Testis (tissue), 3 donors: ENCODE data around the gene NES. TPM values are rescaled to one million over a fixed set of nuclear protein-coding genes. Genes with fewer than 3 reads are reported as not detected.

Experiments used
- DNase-seq: peaks from one replicate; pipeline ENCODE4 v3.0.0-alpha.2; 2019
- H3K27ac ChIP-seq, 2 donors: fragments of 200-600 bp; sonication (generic); one replicate each; pipeline ENCODE4 v1.5.1; 2019
- H3K27me3 ChIP-seq: fragments of 200-600 bp; sonication (generic); one replicate; pipeline ENCODE4 v1.5.1; 2019
- H3K36me3 ChIP-seq: fragments of 200-600 bp; sonication (generic); one replicate; pipeline ENCODE4 v1.5.1; 2017; ENCODE audit warnings: low read depth; ENCODE audit errors: missing control alignments
- H3K4me1 ChIP-seq: fragments of 200-600 bp; sonication (generic); one replicate; pipeline ENCODE4 v1.5.1; 2019
- H3K4me3 ChIP-seq, 2 donors: fragments of 200-600 bp; sonication (generic); one replicate each; pipeline ENCODE4 v1.5.1; 2017 to 2019
- H3K9me3 ChIP-seq: fragments of 200-600 bp; sonication (generic); one replicate; pipeline ENCODE4 v1.5.1; 2017
- CTCF ChIP-seq, 3 experiments: fragments of 450-650 bp in 2 of 3; fragments of 200-600 bp in 1 of 3; sonication (generic) in 1 of 3; IDR thresholded peaks; one replicate each; pipeline ENCODE4 v1.5.1; 2016 to 2019; ENCODE audit warnings: antibody characterized with exemption in 3 of 3, mild to moderate bottlenecking in 2 of 3, moderate library complexity in 1 of 3
- POLR2A ChIP-seq: fragments of 450-650 bp; IDR thresholded peaks from one replicate; pipeline ENCODE4 v1.6.1; 2017; ENCODE audit warnings: antibody characterized with exemption, mild to moderate bottlenecking, moderate library complexity
- WGBS, 2 donors: methylation state at CpG; one replicate each; pipeline ENCODE4 v1.1.5; 2018; 5-methylcytosine and 5-hydroxymethylcytosine counted together
- intact Hi-C: fragments of 100-400 bp; cut with DNase I; formaldehyde crosslinking; loops from one replicate; pipeline ENCODE4 v1.15.1; 2023; ENCODE audit warnings: low total_unique reads
- polyA plus RNA-seq: library from polyadenylated mRNA; stranded (reverse); fragments of 350-450 nt; fragmentation: Illumina TruSeq; extraction: RNeasy Lipid Tissue Mini Kit (QIAGEN cat#74804); gene quantifications from one replicate; pipeline ENCODE4 v1.2.3, GENCODE V29; 2014; ENCODE audit warnings: low read depth, low replicate concordance; ENCODE audit not compliant: insufficient read depth
- total RNA-seq, 2 donors: library from RNA; depleted of rRNA; stranded (reverse); fragments of >200 nt; gene quantifications; one replicate each; pipeline ENCODE4 v1.2.3, GENCODE V29; 2016

Gene NES
- total and polyA plus RNA-seq, 3 donors from 2014 or later = 17.6 to 27.7 (median 20.7) TPM

- Histone ChIP-seq H3K4me3 (no peak overlapping the region), H3K27ac (no peak overlapping the region), H3K36me3 (no peaks in the 10 kb centered on the region), H3K27me3 (no peaks in the 10 kb centered on the region), H3K4me1 (peaks cover 20% of the 10 kb centered on the region), H3K9me3 (no peaks in the 10 kb centered on the region)
- intact Hi-C loops = no loop called here
- TF ChIP-seq POLR2A (no peak), CTCF (IDR thresholded peaks at IDR 0.05) (no peak)
- no peak for DNase-seq
- WGBS, 2 donors = 38 to 80% methylated on average over 1 to 2 of the region's 2 CpGs
These were observed 43.9 kb upstream of the NES start for GRCh38 chr1:156721131-156721530.

GRCh38 chr1:156717351-156717750 is 40.1 kb upstream of the NES start:
- Histone ChIP-seq H3K36me3 (no peaks in the 10 kb centered on the region), H3K4me1 (no peaks in the 10 kb centered on the region), H3K27me3 (no peaks in the 10 kb centered on the region), H3K27ac (no peak overlapping the region), H3K9me3 (no peaks in the 10 kb centered on the region), H3K4me3 (no peak overlapping the region)
- WGBS, 2 donors = 90 to 97% methylated on average over 4 of the region's 4 CpGs
- TF ChIP-seq POLR2A = no peak
- TF ChIP-seq CTCF (IDR thresholded peaks at IDR 0.05) = no peak
- DNase-seq = no peak
- intact Hi-C loops = no loop called here

- no peak for TF ChIP-seq POLR2A
- TF ChIP-seq CTCF (IDR thresholded peaks at IDR 0.05) = no peak
- H3K27ac ChIP-seq = no peak overlapping the region
- no peak for DNase-seq
- H3K36me3 ChIP-seq = no peaks in the 10 kb centered on the region
- H3K4me3 ChIP-seq = no peak overlapping the region
- 75 to 84% methylated on average over 3 of the region's 3 CpGs for WGBS, 2 donors
- H3K9me3 ChIP-seq = no peaks in the 10 kb centered on the region
- no peaks in the 10 kb centered on the region for H3K4me1 ChIP-seq
- intact Hi-C loops = no loop called here
- no peaks in the 10 kb centered on the region for H3K27me3 ChIP-seq
These were observed 37.6 kb upstream of the NES start for GRCh38 chr1:156714830-156715229.

- Histone ChIP-seq H3K27me3 (no peaks in the 10 kb centered on the region), H3K36me3 (no peaks in the 10 kb centered on the region), H3K9me3 (no peaks in the 10 kb centered on the region), H3K4me1 (no peaks in the 10 kb centered on the region), H3K27ac (no peak overlapping the region), H3K4me3 (no peak overlapping the region)
- 70 to 86% methylated on average over 3 of the region's 3 CpGs for WGBS, 2 donors
- TF ChIP-seq CTCF (IDR thresholded peaks at IDR 0.05) (no peak), POLR2A (no peak)
- no peak for DNase-seq
- intact Hi-C loops = no loop called here
These were observed 35.4 kb upstream of the NES start for GRCh38 chr1:156712626-156713025.

GRCh38 chr1:156711011-156711817 is 34.0 kb upstream of the NES start:
- Histone ChIP-seq H3K27me3 (no peaks in the 10 kb centered on the region), H3K36me3 (no peaks in the 10 kb centered on the region), H3K27ac (no peak overlapping the region), H3K4me1 (peaks cover 14% of the 10 kb centered on the region), H3K4me3 (no peak overlapping the region), H3K9me3 (no peaks in the 10 kb centered on the region)
- intact Hi-C loops = no loop called here
- WGBS, 2 donors = 72 to 83% methylated on average over 6 to 9 of the region's 9 CpGs
- DNase-seq = no peak
- no peak for TF ChIP-seq POLR2A
- no peak for TF ChIP-seq CTCF (IDR thresholded peaks at IDR 0.05)
